IPS-11a (cell line): Measurements from ENCODE around the gene PATE1.
"Not testable (repeated sequence)": the region's sequence is repeated elsewhere in the genome, so short reads cannot be mapped to it uniquely, and the experiment has no call there.

Experiments
- H3K4me3 ChIP-seq: one replicate; pipeline ENCODE4 v1.5.1; 2013; ENCODE audit warnings: low read depth, low read length, control low read depth

Gene PATE1, protein sequence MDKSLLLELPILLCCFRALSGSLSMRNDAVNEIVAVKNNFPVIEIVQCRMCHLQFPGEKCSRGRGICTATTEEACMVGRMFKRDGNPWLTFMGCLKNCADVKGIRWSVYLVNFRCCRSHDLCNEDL

DNA sequence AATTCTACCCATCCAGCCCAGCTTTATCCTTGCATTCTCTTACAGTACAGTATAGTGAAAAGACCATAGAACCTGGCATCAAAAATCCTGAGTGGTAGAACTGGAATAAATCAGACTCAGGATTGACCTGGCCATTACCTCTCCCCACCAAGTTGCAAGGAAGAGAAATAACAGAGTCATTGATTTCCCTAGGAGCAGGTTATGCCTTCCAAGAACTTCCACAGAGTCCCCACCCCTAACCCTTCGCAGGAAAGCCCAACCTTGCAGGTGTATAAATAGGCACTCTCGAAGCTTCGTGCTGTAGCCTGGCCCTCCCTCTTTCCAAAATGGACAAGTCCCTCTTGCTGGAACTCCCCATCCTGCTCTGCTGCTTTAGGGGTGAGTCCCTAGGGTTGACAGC lies at the start of gene PATE1:
PATE1 (plus strand) TSS at position 301 of the 400 bp plus-strand sequence; CDS start at position 327, 26 bp downstream.
- no peak within 1 kb of the TSS for H3K4me3 ChIP-seq

DNA sequence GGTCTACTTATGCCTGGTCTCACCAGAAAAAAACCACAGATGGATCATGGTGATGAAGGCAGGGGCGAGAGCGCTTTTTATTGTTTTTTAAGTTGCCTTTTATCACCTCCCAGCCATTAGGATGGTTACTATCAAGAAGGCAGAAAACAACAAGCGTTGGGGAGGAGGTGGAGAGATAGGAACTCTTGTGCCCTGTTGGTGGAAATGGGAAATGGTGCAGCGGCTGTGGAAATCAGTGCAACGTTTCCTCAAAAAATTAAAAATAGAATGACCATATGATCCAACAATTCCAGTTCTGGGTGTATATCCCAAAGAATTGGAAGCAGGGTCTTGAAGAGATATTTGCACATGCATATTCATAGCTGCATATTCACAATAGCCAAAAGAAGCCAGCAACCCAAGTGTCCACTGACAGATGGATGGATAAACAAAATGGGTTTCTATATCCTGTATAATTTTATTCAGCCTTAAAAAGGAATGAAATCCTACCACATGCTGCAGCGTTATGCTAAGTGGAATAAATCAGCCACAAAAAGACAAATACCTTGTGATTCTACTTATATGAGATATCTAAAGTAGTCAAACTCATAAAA lies 45.0 kb upstream of the PATE1 start:
- no peak overlapping the region for H3K4me3 ChIP-seq

DNA sequence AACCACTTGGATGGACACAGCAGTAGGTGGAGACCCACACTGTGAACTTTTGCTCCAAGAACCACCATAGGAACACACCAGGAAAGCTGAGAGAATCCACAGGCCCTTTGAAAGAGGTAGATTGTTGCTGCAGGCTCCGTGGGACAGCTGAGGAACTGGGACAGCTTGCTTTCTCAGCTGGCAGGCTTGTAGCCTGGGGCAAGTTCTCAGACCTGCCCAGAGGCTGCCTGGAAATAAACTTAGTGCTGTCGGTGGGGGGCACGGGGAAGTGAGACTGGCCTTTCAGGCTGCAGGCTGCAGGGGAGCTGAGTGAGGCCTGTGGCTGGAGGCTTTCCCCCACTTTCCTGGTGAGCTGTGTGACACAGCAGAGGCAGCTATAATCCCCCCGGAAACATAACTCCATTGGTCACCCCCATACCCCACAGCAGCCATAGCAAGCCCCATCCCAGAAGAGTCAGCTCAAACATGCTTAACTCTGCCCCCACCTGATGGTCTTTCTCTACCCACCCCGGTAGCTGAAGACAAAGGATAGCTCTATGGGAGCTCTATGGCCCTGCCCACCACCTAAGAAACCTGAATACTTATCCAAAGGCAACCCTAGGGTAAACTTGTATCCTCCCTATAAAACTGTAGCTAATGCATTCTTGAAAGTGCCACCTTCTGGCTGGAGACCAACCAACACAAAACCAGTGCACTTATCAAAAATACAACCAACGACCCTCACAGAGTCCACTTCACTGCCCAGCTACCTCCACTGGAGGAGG lies 44.0 kb upstream of the PATE1 start:
- no peak overlapping the region for H3K4me3 ChIP-seq

DNA sequence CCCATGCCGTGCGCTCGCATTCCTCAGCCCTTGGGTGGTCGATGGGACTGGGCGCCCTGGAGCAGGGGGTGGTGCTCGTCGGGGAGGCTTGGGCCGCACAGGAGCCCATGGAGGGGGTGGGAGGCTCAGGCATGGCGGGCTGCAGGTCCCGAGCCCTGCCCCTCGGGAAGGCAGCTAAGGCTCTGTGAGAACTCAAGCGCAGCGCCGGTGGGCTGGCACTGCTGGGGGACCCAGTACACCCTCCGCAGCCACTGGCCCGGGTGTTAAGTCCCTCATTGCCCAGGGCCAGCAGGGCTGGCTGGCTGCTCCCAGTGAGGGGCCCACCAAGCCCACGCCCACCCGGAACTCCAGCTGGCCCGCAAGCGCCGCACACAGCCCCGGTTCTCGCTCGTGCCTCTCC lies 41.4 kb upstream of the PATE1 start:
- H3K4me3 ChIP-seq = not testable (repeated sequence)

DNA sequence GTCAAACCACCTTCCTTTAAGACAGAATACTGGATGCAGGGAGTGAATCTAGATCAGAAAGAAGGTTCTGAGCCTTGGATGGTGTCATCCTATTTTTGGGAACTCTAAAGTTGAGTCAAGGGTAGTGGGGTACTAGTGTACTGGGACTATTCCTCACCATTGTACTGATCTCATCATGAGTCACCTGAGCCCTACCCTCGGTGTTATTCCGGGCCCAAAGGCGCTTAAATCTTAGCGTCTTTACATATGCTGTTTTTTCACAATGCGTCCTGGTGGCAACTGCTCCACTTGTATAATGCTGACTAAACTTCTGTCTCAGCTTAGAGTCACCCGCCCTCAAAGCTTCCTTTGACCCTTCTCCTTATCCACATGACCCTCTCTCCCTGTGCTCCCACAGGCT lies 25.3 kb upstream of the PATE1 start:
- no peak overlapping the region for H3K4me3 ChIP-seq

DNA sequence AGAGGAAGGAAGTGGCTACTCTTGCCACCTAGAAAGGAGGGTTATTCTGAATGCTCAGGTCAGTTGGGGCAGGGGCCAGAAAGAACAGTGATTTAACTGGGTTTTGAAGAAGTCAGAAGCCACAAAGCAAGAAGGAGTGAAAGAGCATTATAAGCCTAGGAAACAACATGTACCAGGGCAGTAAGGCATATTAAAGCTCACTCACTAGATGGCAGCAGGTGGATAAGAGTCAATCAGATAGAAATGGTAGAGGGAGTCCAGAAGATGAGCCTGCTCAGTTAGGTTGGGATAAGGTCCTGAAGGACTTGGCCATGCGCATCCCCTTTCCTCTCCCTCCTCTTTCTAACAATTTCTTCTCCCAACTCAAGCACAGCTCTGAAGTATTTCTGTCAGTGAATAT lies 22.0 kb upstream of the PATE1 start:
- no peak overlapping the region for H3K4me3 ChIP-seq

DNA sequence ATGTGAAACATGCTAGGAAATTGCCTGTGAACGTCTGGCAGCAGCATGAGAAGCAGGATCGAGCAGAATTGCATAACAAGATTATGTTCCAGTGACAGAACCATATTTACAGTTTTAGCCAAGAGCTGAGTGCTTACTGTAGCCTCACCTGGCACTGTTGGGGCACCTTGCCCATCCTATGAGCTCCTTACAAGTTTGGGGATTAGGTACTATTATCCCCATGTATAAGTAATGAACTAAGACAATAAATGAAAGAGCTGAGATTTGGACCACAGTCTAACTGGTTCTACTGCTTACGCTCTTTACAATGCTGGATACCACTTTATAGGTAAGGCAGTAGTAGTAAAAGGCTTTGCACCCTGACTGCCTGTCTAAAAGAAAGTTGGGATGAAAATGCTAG lies 17.1 kb upstream of the PATE1 start:
- H3K4me3 ChIP-seq = no peak overlapping the region

DNA sequence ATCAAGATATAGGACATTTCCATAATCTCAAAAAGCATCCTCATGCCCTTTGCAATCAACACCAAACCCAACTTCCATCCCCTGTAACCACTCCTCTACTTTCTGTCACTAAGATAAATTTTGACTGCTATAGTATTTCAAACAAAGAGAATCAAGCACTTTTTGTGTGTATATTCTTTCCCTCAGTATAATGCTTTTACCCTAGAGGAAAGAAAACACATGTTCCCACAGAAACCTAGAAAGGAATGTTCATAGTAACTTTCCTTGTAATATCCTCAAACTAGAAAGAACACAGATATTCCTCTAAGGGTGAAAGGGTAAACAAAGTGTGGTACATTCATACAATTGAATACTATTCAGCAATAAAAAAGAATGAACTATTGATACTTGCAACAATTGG lies 5.5 kb upstream of the PATE1 start:
- no peak overlapping the region for H3K4me3 ChIP-seq

DNA sequence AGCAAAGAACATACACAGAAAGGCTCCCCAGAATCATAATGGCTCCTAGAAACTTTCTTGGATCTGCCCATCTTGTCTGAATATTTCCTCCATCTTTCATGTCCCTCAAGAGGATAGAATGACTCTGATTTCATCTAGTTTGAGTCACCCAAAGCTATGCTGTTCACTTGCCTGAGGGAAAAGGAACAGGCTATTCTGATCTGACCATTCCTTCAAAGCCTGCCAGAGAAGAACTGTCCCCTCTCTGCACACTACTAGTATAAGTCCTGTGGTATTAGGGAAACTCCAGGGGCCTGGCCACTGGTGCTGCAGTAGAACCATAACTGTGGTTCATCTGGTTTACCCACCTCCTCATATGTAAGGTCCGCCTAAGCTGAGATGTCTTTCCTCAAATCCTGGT lies 2.4 kb upstream of the PATE1 start:
- no peak overlapping the region for H3K4me3 ChIP-seq

DNA sequence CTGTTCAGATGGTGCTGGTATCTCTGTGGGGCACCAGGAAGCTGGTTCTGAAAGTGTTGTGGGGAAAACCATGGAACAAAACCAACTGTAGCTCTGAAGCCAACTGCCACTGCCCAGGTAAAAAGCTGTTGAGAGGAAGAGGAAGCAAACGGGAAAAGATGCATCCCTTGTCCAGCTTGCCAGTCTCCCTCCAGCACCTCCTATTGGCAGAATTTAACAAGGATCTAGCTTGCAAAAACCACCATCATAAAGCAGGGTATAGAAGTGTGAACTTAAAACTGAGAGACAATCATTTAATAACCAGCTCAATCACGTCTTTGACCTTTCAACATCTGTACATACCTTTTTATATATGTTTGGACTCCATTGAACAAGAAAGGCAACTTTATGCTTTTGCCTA lies 4.5 kb downstream of the PATE1 start:
- H3K4me3 ChIP-seq = no peak overlapping the region

DNA sequence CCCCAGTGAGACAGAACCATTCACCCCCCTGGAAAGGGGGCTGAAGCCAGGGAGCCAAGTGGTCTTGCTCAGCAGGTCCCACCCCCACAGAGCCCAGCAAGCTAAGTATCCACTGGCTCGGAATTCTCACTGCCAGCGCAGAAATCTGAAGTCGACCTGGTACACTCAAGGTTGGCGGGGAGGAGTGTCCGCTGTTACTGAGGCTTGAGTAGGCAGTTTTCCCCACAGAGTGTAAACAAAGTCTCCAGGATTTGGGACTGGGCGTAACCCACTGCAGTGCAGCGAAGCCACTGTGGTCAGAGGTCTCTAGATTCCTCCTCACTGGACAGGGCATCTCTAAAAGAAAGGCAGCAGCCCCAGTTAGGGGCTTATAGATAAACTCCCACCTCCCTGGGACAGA lies 10.0 kb downstream of the PATE1 start:
- no peak overlapping the region for H3K4me3 ChIP-seq

DNA sequence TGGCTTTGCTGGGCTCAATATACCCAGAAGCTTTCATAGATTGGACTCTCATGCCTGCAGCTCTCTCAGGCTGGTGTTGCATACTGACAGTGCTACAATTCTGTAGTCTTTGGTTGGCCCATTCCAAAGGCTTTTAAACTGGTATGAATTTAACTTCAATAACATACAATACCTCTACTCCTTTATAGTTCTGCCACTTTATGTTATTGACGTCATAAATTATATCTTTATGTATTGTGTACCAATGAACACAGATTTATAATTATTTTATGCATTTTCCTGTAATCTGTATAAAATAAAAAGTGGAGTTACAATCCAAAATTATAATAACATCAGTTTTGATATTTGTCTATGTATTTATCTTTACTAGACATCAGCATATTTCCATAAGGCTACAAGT lies 16.4 kb downstream of the PATE1 start:
- no peak overlapping the region for H3K4me3 ChIP-seq

DNA sequence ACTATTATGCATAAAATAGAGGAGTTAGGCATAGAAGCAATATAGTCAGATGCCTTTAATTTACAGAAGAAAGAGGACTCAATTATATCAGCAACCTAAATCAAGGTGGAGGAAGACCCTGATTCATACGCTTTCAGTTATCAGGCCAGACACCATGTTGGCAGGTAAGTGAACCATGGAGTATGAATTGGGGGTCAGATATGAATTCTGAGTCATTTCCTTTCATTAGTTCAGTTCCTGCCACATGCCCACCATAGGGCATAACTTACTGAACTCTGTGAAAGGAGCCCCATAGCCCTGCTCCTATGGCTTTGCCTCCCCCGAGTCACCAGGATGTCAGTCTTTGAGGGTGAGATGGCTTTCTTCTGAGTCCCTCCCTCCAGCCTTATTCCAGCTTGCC lies 17.4 kb downstream of the PATE1 start:
- H3K4me3 ChIP-seq = no peak overlapping the region

DNA sequence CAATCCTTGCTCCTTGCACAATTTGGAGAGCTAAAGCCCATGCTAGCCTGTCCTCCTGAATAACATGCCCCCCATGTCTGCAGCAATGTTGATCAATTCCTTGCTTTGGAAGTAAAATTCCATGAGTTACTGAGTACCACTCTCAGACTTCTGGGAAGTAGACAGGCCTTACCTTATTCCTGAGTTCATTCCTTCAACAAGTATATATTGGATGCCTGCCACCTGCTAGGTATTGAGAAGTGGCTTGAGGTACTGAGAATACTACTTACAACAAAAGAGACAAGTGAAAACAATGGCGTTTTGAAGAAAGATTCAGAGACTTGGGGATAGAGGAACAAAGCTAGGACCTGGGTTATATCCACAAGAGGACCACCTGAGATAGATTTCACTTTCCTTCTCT lies 20.2 kb downstream of the PATE1 start:
- no peak overlapping the region for H3K4me3 ChIP-seq

DNA sequence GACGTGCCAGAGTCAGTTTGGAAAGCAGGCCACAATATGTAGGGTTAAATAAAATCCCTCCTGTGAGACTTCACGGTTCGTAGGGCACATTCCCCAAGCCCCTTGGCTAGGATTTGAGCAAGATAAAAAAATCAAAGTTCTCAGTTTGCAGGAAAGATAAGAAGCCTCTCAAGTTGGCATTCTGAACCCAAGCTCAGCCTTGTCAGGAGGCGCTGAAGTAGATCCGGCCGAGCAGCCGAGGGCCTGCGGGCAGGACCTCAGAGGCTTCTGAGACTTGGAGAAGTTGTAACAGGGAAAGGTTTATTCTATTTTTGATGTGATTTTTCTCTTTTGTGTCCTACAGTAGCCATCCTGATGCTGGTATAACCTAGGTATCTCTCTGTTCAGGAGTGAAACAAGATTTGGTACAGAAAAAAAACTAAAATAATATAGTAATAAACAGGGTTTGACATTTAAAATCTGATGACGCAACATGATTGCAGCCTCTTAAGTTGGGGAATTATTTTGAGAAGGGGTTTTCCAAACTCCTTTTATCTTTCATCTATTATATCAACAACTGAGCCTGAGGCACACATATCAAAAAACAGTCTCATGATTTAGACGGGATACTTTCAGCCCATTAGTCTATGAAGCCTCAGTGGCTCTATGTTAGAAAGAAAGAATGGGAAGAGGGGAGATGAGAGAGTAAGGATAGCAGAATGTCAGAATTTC lies 22.4 kb downstream of the PATE1 start:
- H3K4me3 ChIP-seq = no peak overlapping the region

DNA sequence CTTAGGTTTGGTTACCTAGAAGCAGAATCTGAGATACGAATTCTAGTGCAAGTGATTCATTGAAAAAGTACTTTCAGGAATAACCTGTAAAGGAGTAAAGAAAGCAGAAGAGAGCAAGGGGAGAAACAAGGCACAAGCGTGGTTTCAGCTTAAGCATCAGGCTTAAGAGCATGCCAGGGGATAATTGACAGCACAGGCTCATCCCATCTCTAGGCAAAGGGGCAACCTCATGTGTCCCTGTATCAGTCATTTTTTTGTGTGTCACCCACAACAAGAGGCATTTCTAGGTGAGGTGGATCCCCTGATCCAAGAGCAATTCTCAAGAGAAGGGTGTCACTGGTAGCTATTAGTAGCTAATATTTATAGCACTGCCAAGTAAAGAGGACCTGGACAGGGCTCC lies 24.5 kb downstream of the PATE1 start:
- no peak overlapping the region for H3K4me3 ChIP-seq

DNA sequence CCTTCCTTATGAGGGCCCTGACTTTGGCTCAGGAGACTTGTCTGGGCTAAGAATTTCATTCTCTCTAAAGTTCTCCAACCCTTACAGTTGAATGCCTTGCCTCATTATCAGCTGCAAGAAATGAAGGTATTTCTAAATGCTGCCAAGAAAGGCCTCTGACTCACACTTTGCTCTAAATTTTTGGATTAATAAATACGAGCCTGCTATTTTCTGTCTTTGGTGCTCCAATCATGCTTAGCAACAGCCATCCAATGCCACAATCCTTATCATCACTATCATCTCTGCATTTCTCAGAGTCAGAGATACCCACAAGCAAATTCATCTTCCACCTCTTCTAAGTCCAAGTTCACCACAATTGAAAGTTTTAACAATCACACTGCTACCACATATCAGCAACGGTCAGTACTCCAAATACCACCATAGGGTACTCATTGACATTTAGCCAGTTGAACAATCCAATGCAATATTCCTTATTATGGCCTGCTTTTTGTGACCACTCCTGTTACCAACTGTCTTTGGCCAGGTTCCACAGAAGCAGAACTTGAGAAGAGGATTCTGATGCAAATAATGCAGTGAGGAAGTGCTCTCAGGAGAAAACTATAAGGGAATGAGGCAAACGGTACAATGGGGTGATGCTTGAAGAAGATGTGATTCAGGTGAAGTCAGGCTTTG lies 26.9 kb downstream of the PATE1 start:
- no peak overlapping the region for H3K4me3 ChIP-seq

DNA sequence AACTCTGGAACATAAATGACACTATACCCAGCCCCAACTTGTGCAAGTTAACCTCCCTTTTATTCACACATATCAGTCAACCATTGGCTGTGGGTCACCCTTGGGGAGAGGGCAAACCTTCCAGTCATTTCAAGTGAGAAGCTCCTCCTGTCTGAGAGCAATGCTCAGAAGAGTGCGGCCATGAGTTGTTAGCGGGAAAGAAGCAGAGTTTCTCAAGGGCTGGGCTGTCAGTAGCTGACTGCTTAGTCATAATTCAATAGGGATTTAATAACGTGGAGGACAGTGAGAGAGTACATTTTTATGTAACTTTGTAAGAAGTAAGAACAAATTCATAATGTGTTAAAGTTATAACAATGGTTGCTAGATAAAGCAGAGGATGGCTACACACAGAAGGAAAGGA lies 27.4 kb downstream of the PATE1 start:
- no peak overlapping the region for H3K4me3 ChIP-seq

DNA sequence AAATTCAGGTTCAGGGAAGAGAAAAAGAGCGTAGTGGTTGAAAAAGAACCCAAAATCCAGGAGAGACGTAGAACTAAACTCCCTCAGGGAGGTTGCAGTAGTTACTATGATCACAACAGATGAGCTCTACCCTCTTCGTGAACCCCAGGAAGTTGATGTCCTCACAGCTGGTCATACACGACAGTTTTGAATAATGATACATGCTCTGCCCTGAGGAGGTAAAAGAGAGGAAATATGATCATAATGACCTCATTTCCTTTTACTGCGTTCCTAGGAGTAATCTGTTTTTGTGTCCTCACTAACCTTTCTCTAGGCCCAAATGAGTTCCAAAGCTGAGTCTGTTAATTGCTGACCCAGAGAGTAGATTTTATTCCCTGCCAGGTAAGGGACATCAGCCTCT lies 31.2 kb downstream of the PATE1 start:
- H3K4me3 ChIP-seq = no peak overlapping the region

DNA sequence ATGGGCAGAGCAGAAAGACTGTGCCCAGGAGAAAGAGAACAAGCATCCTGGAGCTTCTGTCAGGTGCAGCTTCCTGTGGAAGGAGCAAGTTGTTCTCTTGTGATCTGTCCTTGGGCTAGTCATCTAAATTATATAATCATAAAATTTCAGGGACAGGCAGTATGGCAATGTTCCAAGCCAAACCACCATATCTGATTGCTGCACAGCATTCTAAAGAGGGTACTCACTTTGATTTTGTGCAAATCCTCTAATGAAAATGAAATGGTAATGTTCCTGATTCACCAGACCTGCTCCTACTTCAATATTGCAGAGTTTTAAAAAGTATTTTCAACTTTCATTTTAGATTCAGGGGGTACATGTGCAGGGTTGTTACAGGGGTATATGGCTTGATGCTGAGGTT lies 32.6 kb downstream of the PATE1 start, which contains the start of gene PATE2:
PATE2 (minus strand) TSS at position 101 of the 400 bp plus-strand sequence; CDS start at position 46, 55 bp downstream.
- no peak within 1 kb of the TSS for H3K4me3 ChIP-seq

DNA sequence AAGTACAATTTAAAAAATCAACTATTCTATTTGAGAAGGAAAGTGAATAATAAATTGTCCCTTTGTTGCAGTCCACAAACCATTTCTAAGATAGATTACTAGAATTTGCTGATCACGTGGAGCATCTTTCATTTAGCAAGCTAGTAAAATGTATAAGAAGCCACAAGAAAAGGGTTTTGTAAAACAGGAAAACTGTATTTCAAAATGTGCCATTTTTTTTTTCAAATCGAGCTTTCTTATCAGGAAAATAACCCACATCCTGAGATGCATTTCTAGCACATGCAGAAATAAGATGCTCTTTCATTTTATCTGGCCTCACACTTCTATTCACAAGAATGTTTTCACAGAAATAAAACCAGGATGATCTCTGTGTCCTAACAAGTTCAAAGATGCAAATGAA lies 38.6 kb downstream of the PATE1 start:
- no peak overlapping the region for H3K4me3 ChIP-seq
